Measurements from ENCODE around the gene CENPU. TPM values are rescaled to one million over a fixed set of nuclear protein-coding genes. Genes with fewer than 3 reads are reported as not detected.

CENPU gene
- total and polyA plus RNA-seq, 2 of the 8 experiments (the other 6 are each of a cell fraction or from before 2014, with no cell fraction given), result 32.1 to 122 TPM

DNA sequence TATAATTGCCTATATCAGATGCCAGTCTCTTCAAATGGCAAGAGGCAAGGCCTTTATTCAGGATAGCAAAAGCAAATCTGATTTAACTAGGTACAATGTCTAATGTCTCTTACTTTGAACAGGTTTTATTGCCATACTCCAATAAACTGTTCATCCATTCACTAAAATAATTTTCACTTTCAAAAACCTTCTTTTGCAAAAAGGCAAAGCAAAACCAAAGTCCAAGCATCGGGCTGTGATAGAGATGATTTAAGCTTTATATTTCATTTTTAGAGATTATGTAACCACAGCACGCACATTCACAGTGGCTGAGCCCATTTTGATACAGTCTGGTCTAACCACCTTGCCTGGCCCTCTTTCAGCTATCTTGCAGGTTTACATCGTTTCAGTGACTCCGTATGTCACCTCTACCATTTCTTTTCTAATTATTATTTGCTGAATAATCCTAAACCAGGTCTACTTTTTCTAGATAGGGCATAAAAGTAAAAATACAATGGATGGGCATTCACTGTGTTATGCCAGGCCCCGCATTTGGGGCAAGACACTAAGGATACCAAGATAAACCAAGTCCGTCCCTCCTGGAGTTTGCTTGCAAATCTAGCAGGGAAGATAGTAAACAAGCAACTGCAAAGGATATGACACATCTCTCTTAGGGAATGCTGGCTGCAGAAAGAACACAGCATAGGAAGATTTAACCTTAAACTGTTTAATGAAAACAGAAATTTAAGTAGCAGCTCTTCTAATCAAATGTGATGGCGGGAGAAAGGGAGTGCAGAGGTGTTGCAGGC is 86.4 kb downstream of the CENPU start:
- no peak overlapping the region for H4K8ac ChIP-seq (ENCODE audit: extremely low read depth, insufficient read depth, low read length)
- TF ChIP-seq, protein P1, sequence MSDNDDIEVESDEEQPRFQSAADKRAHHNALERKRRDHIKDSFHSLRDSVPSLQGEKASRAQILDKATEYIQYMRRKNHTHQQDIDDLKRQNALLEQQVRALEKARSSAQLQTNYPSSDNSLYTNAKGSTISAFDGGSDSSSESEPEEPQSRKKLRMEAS (IDR thresholded peaks at IDR 0.05), result no peak
- TF ChIP-seq POU5F1 (IDR thresholded peaks at IDR 0.05; ENCODE audit: low read depth, low read length) (no peak), TBP (IDR thresholded peaks at IDR 0.05; ENCODE audit: low read depth, low read length) (no peak), EZH2 (IDR thresholded peaks at IDR 0.05; ENCODE audit: low read depth, low read length, severe bottlenecking) (no peak), ASH2L (IDR thresholded peaks at IDR 0.05; ENCODE audit: low read length) (no peak), CTCF (IDR thresholded peaks at IDR 0.05; ENCODE audit: control extremely low read depth in 1 of 3, insufficient read depth in 1 of 3, low read depth in 1 of 3, low read length in 3 of 3) (no peak)
- TF ChIP-seq, protein P2, sequence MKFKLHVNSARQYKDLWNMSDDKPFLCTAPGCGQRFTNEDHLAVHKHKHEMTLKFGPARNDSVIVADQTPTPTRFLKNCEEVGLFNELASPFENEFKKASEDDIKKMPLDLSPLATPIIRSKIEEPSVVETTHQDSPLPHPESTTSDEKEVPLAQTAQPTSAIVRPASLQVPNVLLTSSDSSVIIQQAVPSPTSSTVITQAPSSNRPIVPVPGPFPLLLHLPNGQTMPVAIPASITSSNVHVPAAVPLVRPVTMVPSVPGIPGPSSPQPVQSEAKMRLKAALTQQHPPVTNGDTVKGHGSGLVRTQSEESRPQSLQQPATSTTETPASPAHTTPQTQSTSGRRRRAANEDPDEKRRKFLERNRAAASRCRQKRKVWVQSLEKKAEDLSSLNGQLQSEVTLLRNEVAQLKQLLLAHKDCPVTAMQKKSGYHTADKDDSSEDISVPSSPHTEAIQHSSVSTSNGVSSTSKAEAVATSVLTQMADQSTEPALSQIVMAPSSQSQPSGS (IDR thresholded peaks at IDR 0.05; ENCODE audit: low read length), result no peak

More for the DNA sequence above, 86.4 kb downstream of the CENPU start:
- Histone ChIP-seq H2BK15ac (ENCODE audit: low read length) (no peak overlapping the region), H3K4me2 (ENCODE audit: insufficient read depth in 1 of 2, low read depth in 2 of 2, low read length in 2 of 2) (peak overlapping the region; percentile 95 to 98), H2BK12ac (ENCODE audit: low read depth, low read length) (no peak overlapping the region), H3K79me1 (ENCODE audit: low read depth, low read length) (no peaks in the 10 kb centered on the region; the same call in 1 of the 2 replicates), H3K56ac (replicated peaks; ENCODE audit: insufficient read length, low read depth, low read length) (no peak overlapping the region), H4K20me1 (replicated peaks in 1 of 2; ENCODE audit: control insufficient read depth in 1 of 2, insufficient read depth in 2 of 2, low read length in 2 of 2) (peaks cover 0 to 9% of the 10 kb centered on the region in 2 experiments), H3K79me2 (ENCODE audit: control insufficient read depth in 1 of 2, insufficient read depth in 2 of 2, low read length in 2 of 2) (peaks cover 8 to 59% of the 10 kb centered on the region in 2 experiments), H3K9ac (replicated peaks in 1 of 4; ENCODE audit: extremely low read depth in 1 of 4, low read depth in 3 of 4, low read length in 3 of 4) (peak overlapping the region in 1 of 4 experiments; percentile 21; a peak in 3 of 7 replicates), H3K18ac (ENCODE audit: extremely low read depth, low read length) (peak overlapping the region; percentile 60; the same call in 1 of the 2 replicates), H4K5ac (ENCODE audit: insufficient read length, low read depth, low read length) (no peak overlapping the region), H3K4ac (replicated peaks; ENCODE audit: insufficient read length, low read depth, low read length) (no peak overlapping the region), H2BK20ac (ENCODE audit: low read length) (no peak overlapping the region), H4K91ac (replicated peaks; ENCODE audit: insufficient read length, low read length) (no peak overlapping the region), H3K23me2 (ENCODE audit: low read depth, low read length) (peaks cover 13% of the 10 kb centered on the region), H2AK5ac (ENCODE audit: low read depth, low read length) (no peak overlapping the region), H3K14ac (ENCODE audit: insufficient read length) (no peak overlapping the region), H3K4me3 (ENCODE audit: extremely low read depth in 1 of 4, insufficient read depth in 2 of 4, low read depth in 3 of 4, low read length in 4 of 4) (peak overlapping the region; percentile 54 to 93 (median 78); a peak in 7 of 8 replicates), H3K36me3 (ENCODE audit: control insufficient read depth in 2 of 4, insufficient read depth in 4 of 4, low read length in 3 of 4) (peaks cover 0 to 5% (median 0%) of the 10 kb centered on the region in 4 experiments; a peak in 1 of 8 replicates), H3K4me1 (replicated peaks in 1 of 4; ENCODE audit: control insufficient read depth in 3 of 4, insufficient read depth in 4 of 4, low read length in 3 of 4) (peaks cover 6 to 26% (median 13%) of the 10 kb centered on the region in 4 experiments), H2BK120ac (replicated peaks; ENCODE audit: low read depth, low read length) (no peak overlapping the region), H2BK5ac (ENCODE audit: low read depth, low read length) (no peak overlapping the region), H2AFZ (ENCODE audit: low read length) (no peak overlapping the region), H3K23ac (ENCODE audit: insufficient read length) (no peak overlapping the region), H3K27ac (ENCODE audit: low read depth, low read length) (no peak overlapping the region), H3K27me3 (replicated peaks in 1 of 4; ENCODE audit: control insufficient read depth in 3 of 4, extremely low read depth in 1 of 4, insufficient read depth in 3 of 4, low read length in 3 of 4) (no peaks in the 10 kb centered on the region), H3K9me3 (ENCODE audit: insufficient read depth in 2 of 2, low read depth in 1 of 2, low read length in 1 of 2) (no peaks in the 10 kb centered on the region)
- ChIA-PET CTCF (ENCODE audit: partially characterized antibody) (interaction anchor here (0.8 to 1.8 kb wide), 2 partner anchors 39 to 81 kb away, joined by 3 to 5 read pairs; no protein-coding TSS in a partner anchor), POLR2A (ENCODE audit: partially characterized antibody) (interaction anchor here (0.9 to 2.2 kb wide), 7 partner anchors 9 to 132 kb away, joined by 3 to 8 read pairs (median 3); no protein-coding TSS in a partner anchor)
- DNase-seq (ENCODE audit: low read depth in 1 of 2, low spot score in 2 of 2), result no peak
- FAIRE-seq, result no peak
- WGBS, 2 experiments (ENCODE audit: extremely low coverage in 1 of 2, insufficient coverage in 1 of 2, insufficient read length in 1 of 2, insufficient replicate concordance in 2 of 2, low coverage in 1 of 2, low lambda C conversion rate in 2 of 2, missing lambda C conversion rate in 1 of 2), result 76% methylated on average over 7 of the region's 7 CpGs; no CpG with 5 or more reads in 1 of the 2 experiments

All from H1 (cell line).